ENCODE measurements around the gene HNRNPUL2.

HNRNPUL2 gene

DNA sequence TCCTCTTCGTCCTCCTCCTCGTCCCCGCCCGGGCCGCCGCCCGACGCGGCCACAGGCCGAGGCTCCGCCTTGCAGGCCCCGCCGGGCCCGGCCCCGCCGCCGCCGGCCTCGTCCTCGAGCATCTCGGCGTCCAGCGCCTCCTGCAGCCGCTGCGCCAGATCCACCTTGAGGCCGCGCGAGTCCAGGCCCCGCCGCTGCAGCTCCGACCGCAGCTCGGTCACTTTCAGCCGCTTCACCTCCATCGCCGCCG, 417 bp downstream of the HNRNPUL2 start:
- no peak for DNase-seq (ENCODE audit: low read depth in 2 of 2)

DNA sequence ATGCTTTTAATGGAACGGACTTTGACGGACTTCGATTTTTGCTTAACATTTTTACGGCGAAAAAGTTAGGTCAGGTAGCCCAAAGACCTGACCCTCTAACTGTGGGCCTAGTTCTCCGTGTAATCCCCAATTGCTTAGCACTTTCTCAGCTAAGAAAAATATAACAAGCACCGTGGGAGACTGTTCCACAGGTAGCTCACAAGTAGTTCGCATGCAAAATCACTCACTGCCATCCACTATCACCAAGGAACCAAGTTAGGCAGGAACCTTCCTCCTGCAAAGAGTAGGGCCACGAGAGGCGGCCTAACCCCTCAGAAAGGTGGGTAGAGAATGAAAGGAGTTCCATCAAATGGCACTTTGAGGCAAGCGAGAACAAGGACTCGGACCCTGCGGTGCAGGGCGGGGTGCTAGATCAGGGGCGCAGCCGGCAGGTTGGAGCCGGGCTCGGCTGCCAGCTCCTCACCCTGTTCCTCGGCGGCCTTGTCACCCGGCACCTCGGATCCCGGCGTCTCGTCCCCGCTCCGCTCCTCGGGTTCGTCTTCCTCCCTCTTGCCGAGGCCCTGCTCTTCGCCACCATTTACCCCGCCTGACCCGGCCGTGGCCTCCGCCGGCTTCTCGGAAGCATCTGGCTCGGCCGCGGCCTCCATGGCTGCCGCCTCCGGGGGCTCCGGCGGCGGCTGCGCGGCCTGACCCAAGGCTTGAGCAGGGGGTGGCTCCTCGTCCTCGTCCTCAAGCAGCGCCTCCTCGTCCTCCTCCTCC, 922 bp downstream of the HNRNPUL2 start:
- DNase-seq (ENCODE audit: low read depth in 2 of 2): no peak

DNA sequence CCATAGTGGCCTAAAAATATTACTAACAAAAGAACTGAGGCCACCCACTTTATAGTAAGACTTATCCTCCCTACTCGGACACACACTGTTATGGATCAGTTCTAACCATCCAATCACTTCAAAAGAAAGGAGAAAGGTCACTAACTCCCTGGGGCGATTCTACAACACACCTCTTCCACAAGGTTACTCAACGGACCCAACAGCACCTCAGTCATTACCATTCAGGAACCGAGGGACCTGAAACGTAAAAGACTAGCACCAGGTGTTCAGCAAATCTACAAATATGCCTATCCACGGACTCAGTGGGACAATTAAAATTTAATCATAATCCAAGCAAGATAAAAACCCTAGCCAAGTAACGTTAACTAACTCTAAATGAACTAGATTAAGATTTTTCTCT, 1.6 kb downstream of the HNRNPUL2 start:
- DNase-seq (ENCODE audit: low read depth in 2 of 2): no peak

DNA sequence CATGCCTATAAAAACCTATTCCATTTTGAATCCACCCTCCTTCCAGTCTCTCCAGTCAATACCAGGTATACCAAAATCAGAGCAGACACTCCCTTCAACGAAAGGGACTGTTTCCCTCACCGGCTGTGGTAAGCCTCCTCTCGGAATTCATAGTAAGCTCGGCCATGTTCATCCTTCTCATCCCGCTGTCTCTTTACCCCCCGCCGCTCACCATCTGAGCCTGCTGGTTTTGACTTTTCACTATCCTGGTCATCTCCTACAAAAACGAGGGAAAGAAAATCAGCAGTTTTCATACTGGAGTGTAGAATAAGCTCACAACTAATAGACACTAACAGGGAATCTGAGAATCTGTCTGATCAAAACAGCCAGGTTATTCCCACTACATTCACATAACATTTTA, 3.1 kb downstream of the HNRNPUL2 start:
- no peak for DNase-seq (ENCODE audit: low read depth in 2 of 2)

DNA sequence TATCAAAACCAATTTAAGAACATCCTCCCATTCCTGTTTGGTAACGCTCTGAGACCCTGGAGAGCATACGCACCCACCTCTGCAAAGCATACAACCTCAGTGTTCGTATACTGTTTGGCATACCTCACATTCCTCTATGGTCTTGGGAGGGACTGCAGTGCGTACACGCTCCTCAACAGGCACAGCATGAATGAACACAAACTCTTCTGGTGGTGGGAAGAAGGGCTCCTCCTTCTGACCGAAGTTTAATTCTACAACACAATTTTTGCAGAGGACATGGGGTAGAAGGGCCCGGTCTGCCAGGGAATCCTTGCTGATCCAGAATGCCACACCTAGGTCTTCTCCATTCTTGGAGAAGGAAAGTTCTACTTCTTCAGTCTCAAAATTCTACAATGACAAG, 5.3 kb downstream of the HNRNPUL2 start:
- no peak for DNase-seq (ENCODE audit: low read depth in 2 of 2)

DNA sequence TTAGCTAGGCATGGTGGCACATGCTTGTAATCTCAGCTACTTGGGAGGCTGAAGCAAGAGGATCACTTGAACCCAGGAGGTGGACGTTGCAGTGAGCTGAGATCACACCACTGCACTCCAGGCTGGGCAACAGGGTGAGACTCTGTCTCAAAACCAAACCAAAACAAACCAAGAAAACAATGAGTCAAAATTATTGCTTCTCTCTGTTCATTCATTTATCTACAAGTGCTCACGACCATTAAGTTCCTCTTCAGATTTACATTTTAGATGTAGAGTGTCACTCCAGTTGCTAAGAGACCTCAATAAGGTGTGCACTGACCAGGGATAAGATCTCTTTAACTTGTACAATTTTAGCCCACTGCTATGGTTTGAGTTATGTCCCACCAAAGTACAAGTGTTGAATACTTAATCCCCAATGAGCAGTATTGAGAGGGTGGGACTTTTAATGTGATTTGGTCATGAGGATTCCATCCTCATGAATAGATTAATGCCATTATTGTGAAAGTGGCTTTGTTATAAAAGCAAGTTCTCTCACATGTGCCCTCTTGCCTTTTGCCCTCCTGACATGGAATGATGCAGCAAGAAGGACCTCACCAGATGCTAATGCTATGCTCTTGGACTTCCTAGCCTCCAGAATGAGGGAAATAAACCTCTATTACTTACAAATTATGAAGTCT, 7.8 kb downstream of the HNRNPUL2 start:
- no peak for DNase-seq (ENCODE audit: low read depth in 2 of 2)

DNA sequence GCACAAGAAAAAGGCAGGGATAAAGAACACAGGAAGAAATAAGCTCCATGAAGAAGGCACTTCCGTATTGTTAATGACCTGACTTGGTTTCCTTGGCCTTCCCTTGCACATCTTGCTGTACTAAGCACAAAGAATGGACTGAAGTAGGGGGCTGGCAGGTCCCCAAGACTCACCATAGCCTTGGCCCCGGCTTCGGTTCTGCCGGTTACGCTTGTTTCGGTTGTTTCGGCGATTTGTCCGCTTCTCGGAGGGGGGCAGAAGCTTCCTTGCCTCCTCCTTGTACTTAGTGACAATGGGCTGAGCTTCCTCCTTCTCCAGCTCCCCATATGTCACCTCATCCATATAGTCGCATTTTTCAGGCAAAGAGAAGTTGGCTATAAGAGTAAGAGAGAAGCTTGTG, 10.4 kb downstream of the HNRNPUL2 start:
- no peak for DNase-seq (ENCODE audit: low read depth in 2 of 2)

DNA sequence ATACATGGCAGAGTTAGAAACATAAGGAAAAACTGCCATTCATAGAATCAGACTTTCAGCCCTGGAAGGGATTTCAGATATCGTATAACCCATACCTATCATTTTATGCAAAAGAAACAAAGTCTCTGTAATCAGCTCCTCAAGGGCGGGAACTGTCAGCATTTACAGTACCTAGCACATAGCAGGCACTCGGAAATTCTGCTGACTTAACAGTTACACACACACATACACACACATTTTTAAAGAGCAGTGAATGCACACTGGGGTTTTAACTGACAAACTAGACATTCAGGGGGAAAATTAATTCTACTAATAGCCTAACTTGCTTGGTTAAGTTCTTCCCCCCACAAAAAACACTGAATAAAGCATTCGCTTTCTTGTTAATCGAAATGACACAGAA, 11.1 kb downstream of the HNRNPUL2 start:
- no peak for DNase-seq (ENCODE audit: low read depth in 2 of 2)

DNA sequence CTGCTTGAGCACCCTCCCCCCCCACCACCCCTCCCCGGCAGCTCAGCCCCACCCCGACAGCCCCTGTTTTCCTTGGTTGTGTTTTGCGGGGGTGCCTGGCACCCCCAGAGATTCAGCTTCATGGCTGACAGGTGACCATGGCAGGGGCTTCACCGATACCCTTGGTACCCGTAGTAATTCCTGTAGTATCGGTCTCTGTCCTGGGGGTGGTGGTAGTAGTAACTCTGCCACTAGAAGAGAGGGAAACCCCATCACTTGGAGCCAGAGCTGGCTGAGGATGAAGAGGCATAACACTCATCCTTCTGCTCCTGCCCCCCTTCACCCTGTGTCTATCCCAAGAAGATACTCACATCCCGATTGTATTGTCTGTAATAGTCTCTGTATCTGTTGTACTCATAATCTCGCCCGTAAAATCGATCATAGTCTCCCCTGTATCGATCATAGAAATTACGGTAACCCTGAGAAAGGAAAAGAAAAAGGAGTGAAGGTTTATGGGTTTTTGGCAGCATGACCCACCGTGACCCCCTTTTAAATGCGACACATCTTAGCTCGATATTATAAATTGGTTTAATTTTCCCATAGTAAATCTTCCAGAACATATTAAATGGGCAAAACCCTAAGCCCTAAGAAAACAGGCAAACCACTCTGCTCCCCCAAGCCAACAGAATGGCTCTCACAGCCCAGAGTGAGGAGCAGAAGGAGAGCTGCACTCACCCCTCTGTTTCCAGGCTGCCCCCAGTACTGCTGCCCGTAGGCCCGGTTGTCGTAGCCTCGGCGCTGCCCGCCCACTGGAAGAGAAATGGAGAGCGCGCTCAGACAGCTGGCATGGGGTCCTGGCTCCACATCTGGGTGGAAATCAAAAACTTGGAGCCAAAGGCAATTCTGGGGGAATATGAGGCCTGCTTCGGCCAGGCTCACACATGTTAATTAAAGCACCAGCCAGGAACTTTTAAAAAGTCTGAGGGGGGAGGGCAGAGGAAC, 11.8 kb downstream of the HNRNPUL2 start:
- DNase-seq (ENCODE audit: low read depth in 2 of 2): no peak

DNA sequence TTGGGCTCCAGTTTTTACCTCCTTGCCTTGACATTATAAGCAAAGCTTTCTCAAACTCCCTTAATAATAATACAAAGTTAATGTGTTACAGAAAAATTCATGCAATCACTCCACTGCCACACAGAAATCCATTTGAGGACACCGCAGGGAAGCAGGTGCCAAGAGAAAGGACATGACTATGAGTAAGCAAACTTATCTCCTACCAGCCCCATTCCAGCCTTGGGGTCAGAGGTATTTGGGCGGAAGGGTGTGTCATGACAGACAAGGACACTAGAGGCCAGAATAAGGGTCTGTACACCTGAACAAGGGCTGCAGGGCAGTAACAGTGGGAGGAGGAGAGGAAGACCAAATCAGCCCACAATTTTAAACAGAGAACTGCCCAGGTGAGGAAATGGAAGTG, 13.9 kb downstream of the HNRNPUL2 start:
- DNase-seq (ENCODE audit: low read depth in 2 of 2): no peak

DNA sequence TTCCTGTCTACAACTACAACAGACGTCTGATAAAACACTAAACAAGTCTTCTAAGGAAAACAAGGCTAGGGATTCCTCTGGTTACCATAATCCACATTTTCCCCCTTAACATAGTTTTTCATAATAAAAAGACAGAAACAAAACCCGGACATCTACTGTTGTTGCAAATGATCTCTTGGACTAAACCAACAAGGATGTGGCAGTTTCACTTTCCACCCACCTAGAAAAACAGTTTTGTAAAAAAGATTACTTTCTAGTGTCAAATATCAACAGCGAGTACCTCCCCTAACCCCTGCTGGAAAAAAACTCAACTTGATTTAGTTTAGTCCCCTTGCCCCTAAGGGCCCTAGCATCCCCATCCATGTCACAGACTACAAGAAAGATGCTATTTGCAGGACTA, 14.4 kb downstream of the HNRNPUL2 start:
- DNase-seq (ENCODE audit: low read depth in 2 of 2): no peak

DNA sequence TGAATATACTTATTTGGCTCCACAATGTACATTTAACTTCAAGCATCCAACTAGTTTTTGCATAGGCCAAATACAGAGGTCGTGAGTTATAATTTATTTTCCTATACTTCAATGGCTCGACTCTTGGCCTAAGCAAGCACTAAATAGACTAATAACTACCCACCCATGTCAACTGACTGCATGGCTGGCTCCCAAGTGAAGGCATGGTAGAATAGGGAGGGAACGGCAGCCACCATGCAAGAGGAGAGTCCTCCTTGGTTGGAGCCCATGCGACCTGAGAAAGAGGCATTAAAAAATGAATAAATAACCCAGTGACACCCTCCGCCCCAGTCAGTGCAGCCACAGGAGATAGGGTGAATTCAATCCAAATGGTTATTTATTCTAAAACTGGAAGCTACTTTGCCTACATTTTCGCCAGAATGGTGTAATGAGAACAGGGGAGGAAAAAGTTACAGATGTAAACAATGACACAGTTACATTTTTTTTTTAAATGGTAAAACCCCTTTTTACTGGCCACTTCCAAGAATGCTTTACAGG, 14.9 kb downstream of the HNRNPUL2 start:
- DNase-seq (ENCODE audit: low read depth in 2 of 2): no peak

DNA sequence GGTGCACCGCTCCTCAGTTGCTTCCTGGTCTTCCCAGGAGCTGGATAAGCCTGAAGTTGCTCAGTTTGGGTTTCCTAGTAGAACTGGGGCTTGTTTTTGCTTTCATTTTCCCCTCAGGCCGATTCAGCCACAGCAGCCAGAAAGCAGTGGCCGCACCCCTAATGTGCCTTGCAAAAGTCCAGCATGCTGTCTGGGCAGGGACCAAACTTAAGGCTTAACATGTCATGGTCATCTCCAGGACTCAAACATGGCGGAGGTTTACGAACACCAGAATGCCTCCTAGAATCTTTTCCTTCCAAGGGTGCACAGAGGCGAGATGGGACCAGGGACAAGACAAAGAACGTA, 17.3 kb downstream of the HNRNPUL2 start:
- DNase-seq (ENCODE audit: low read depth in 2 of 2): no peak

DNA sequence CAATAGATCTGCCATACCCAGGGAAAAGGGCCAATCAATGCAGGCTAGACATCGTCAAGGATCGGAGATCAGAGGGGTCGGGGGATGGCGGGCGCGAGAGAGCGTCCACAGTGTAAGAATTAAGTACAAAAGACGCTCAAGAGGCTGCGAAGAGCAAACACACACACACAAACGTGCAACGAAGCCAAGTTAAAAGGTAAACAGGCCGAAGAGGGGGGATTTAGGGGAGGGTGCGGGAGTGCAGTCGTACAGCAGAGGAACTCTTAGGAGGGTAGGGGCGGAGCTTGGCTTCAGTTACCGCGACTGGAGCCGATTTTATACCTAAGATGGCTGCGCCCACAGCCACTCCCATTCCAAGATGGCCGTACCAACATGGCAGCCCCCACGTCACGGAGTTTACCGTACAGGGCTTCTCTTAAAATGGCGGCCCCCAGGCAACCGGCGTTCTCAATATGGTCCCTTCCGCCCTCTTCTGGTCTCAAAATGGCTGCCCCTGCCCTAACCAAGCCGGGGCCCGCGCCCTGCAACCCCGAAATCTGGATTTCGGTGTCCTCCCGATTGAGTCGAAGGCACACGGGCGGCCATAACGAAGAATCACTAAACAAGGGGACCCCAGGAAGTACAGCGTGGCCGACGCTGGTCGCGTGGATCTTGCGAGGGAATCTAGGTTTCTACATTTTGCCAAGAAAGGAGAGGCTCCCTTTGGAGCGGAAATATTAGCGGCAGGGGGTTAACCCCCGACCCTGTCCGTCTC, 17.8 kb downstream of the HNRNPUL2 start:
- DNase-seq (ENCODE audit: low read depth in 2 of 2): peak; percentile 94

DNA sequence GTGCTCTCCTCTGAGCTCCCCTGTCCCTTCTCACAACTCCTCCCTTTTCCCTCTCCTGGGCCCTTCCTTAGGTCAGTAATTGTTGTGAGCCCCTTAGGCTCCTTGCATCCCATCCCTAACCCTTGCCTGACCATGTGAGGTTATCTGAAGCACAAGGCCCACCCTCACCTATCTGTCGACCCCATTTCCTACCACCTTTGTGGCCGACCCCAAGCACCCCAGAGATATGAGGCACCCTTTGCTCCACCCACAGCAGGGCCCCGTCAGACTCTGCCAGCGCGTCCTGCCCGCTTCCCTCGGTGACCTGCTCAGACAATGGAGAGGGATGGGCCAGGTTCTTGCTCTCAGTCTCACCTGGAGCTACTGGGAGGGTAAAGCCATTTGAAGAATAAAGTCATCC, 18.5 kb downstream of the HNRNPUL2 start:
- DNase-seq (ENCODE audit: low read depth in 2 of 2): peak in 1 of 2 donors; percentile 32

DNA sequence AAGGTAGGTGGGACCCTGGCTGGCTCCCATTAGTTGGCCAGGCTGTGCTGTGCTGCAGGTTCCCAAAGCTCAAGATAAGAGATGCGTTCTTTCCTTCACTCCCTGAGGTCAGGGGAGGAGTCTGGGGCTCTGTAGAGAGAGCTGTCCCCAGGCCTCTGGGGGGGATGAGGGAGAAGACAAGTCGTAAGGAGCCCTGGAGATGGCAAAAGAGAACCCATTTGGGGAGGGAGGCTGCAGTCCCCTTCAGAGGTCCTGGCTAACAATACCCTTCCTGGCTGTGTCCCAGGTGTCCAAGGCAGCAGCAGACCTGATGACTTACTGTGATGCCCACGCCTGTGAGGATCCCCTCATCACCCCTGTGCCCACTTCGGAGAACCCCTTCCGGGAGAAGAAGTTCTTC, 18.9 kb downstream of the HNRNPUL2 start:
- no peak for DNase-seq (ENCODE audit: low read depth in 2 of 2)

DNA sequence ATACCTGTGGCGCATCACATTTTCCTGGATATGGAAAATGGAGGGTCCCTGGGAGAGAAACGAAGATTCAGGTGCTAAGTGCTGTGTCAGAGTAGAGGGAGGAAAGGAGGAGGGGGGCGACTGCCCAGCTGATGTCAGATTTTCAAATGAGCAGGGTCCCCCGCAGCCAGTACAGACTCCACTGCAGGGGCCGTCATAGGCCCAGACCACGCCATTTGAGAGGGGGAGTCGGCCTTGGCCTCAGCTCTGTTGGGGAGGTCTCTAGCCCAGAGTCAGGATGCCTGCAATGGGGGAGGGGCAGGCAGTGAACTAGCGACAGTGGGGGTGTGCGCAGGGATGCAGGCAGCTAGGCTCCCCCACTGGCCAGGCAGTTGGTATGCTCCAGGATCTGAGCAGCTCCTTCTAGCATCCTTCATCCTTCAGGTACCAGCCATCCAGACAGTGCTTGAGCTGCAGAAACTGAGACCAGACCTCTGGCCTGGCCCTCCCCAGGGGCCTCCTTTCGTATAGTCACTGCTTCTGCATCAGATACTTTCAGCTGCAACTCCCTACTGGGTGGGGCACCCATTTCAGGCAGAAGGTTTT, 19.9 kb downstream of the HNRNPUL2 start, which contains the start of the genes BSCL2 and GNG3:
Gene BSCL2, minus strand, starts transcription at position 148 of the 585 bp plus-strand sequence. CDS start 229 bp downstream, outside the sequence.
Gene GNG3, plus strand, starts transcription at position 400 of the 585 bp plus-strand sequence. CDS start 620 bp downstream, outside the sequence.
- no peak for DNase-seq (ENCODE audit: low read depth in 2 of 2)

DNA sequence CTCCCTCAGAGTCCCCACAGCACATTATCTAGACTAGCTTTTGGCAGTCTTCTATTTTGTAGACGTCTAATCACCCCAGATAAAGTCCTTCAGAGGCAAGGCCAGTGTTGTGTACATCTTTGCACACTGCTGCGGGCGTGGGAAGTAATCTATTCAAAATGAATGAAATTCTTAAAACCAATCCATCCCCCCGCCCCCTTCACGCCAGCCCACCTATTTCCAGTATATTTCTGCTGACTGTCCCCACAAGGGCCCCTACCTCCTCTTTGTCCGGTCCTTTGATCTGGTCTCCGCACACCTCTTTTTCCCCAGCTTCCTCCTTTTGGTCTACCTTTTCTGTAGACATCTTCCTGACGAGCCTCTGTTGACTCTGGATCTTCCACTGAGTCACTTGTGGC, 20.4 kb downstream of the HNRNPUL2 start:
- DNase-seq (ENCODE audit: low read depth in 2 of 2): no peak

DNA sequence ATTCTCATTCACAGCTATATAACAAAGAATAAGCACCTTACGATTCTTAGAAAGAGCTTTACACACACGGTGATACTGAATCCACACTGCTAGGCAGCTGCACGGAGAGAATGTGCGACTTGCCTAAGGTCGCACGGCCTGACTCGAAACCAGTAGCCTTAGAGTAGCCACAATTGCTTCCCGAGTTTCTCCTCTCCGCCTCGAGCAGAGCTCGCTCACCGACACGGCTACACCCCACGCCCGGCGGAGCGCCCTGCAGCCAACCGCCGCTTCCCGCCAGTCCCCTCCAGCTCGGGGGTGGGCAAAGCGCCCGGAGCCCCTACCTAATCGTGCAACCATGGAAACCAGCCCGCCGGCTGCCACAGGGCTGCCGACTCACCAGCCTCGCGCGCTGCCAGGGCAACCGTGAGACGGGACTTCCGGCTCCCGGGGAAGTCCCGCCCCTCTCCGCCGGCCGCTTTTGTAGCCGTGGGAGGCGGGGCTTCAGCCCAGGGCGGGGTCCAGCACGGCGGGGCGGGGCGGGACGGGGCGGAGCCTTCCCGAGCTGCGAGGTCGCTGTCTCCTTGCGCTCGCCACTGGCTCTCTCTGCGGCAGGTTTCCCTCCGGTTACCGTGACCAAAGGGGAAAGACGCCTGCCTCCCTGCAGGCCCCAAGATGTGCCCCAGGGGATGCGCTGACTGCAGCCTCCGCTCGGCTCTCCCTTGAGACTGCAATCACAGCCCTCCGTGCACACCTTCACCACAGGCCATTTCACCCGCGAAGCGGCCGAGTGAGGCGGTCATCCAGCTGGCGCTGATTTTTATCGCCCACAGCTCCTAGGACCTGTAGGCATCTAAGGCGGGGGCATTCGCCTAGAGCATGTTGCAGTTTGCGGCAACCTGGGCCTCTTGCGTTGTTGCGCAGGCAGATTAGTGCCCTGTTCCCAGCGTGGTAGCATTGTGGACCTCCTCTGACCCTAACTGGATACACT, 21.1 kb downstream of the HNRNPUL2 start:
- peak; percentile 84 to 92 for DNase-seq (ENCODE audit: low read depth in 2 of 2)

DNA sequence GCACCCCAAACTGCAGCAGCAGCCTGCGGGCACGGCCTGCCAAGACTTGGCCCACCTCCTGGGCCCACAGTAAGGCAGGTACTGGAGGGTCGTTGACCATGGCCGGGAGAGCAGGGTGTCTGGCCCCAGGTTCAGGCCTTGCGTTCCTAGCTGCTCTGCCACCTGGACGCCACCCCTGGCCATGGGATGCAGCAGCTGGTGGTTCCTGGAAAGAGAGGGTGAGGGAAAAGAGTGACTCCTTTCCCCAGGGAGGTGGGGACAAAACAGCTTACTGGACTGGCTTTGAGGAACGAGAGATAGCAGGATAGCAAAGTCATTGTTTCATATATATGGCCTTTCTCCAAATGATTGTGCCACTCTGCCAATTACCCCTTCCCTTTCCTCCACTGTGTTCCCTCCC, 21.8 kb downstream of the HNRNPUL2 start:
- DNase-seq (ENCODE audit: low read depth in 2 of 2): no peak

Measured in stimulated activated CD4-positive, alpha-beta T cell treated with anti-CD3 and anti-CD28 coated beads, Interleukin-15, amount 100 ng/mL, for 48 hours (primary cell).